Fibroblast of lung (primary cell): ENCODE data around the gene PIP4K2A.

Experiments used
- CTCF ChIP-seq, 2 donors: IDR thresholded peaks in 1 of 2; conservative IDR thresholded peaks in 1 of 2; 1 replicate in 1 of 2; 2 replicates in 1 of 2; pipeline ENCODE4 v1.5.1; 2011 to 2012; ENCODE audit warnings: low read length in 2 of 2, control low read depth in 1 of 2, inconsistent platforms in 1 of 2, low read depth in 1 of 2, mild to moderate bottlenecking in 1 of 2
- EZH2 ChIP-seq: IDR thresholded peaks from 2 replicates; pipeline ENCODE4 v1.5.1; 2012; ENCODE audit warnings: low read length, control low read depth, mild to moderate bottlenecking; ENCODE audit errors: missing control alignments

- TF ChIP-seq CTCF (conservative IDR thresholded peaks at IDR 0.05 in 1 of 2, IDR thresholded peaks at IDR 0.05 in 1 of 2; ENCODE audit: low read depth in 1 of 2, low read length in 2 of 2) = no peak
- TF ChIP-seq EZH2 = no peak
These were observed 166.0 kb downstream of the PIP4K2A start for GRCh38 chr10:22548344-22548743.
